GM19455 (cell line): ENCODE measurements around the gene ZNF491.
A peak's percentile ranks its signal among the peaks of the same experiment; 100 is the strongest.
"Not testable (repeated sequence)": the region's sequence is repeated elsewhere in the genome, so short reads cannot be mapped to it uniquely, and the experiment has no call there.

Experiments
- ATAC-seq: cut with Tn5 transposase; IDR thresholded peaks from one replicate; pipeline ENCODE4 v1.9.1; 2021; ENCODE audit not compliant: unreplicated experiment

Gene ZNF491

DNA sequence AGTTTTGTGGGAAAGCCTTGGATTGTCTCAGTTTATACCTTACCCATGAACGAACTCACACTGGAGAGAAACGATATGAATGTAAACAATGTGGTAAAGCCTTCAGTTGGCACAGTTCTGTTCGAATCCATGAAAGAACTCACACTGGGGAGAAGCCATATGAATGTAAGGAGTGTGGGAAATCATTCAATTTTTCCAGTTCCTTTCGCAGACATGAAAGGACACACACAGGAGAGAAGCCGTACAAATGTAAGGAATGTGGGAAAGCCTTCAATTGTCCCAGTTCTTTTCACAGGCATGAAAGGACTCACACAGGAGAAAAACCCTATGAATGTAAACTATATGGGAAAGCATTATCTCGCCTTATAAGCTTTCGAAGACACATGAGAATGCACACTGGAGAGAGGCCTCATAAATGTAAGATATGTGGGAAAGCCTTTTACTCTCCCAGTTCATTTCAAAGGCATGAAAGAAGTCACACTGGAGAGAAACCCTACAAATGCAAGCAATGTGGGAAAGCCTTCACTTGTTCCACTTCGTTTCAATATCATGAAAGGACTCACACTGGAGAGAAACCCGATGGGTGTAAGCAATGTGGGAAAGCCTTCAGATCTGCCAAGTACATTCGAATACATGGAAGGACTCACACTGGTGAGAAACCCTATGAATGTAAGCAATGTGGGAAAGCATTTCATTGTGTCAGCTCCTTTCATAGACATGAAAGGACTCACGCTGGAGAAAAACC is 8.2 kb downstream of the ZNF491 start:
- ATAC-seq, result no peak

- ATAC-seq, result no peak
These were observed 8.7 kb downstream of the ZNF491 start for GRCh38 chr19:11807099-11807380.

DNA sequence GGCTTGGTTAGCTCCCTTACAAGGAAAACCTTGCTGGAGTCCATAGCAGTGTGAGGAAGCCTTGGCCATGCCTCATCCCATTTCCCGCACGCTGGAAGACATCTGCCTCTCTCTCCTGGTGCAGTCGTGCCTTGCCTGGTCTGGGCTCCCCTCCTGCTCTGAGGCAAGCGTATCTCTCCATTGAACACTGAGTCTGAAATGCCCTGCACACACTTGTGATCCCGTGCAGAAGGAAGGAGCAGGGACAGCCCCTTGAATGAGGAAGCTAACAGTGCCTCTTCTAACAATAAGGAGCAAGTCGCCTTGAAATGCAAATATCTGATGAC is 15.3 kb downstream of the ZNF491 start:
- ATAC-seq, result no peak

- ATAC-seq, result peak; percentile 97
These were observed 15.8 kb downstream of the ZNF491 start, which contains the start of gene ZNF440 for GRCh38 chr19:11814029-11814699. Gene ZNF440, plus strand, starts transcription at chr19:11814273. Its CDS starts 175 bp downstream, at chr19:11814448.

- no peak for ATAC-seq
These were observed 16.3 kb downstream of the ZNF491 start for GRCh38 chr19:11814700-11815035.

DNA sequence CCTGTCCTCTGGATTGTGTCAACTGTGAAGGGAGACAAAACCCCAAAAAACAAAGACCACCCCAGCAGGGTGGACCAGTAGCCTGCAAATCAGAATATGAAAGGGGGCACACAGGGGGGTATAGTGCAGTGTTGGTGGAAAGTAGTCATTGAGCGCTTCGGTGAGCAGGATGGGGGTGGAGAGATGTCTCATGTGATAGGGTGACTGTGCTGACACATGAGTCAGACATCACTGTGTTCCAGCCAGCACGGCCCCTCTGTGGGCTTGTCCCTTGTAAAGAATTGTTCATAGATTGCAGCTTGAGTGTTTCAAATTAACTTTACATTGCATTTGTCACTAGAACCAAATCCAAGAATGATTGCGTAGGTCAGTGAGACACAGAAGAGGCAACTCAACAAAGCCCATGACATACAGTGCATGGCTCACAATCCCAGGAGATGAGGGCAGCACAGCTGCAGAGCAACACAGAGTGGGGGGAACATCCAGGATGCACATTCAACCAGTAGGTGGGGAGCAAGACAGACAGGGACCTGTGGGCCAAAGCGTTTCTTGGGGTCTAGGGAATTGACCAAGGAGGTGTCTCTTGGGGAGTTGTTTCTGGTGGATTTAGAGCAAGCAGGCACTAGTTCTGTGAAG is 23.3 kb downstream of the ZNF491 start:
- no peak for ATAC-seq

DNA sequence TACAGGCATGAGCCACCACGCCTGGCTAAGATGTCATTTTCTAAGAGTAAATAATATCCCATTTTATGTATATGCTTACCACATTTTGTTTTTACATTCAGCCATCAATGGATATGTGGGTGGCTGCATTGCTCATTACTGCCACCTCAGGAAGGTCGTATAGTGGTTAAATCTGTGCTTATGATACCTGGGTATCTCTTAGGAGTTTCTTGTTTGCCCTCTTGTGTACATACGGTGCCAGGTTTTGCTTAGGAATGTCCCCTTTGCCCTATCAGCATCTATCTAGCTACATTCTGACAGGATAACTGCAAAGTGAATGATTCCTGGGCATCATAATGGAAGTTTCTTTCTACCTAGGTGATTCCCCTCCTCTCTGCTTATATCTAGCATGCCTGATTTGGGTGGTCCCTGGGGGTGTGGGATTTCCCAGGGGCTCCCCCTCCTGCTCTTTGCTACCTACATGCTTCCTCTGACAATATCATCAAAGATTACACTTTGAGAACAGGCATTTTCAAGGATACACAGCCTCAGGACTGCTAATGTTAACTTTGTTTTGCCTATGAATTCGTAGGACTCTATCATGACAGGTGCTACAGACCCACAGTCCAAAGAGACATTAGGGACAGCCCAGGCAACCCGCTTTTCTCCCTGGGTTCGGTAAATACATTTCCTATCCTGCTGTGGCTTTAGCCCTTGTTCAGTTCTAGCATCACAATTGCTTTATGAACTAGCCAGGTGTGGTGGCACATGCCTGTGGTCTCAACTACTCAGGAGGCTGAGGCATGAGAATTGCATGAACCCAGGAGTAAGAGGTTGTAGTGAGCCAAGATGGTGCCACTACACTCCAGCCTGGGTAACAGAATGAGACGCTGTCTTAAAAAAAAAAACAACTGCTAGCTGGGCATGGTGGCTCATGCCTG is 30.9 kb downstream of the ZNF491 start:
- not testable (repeated sequence) for ATAC-seq

- no peak for ATAC-seq
These were observed 34.1 kb downstream of the ZNF491 start for GRCh38 chr19:11832253-11832912.

GRCh38 chr19:11833541-11833940 is 35.2 kb downstream of the ZNF491 start:
- no peak for ATAC-seq

- ATAC-seq, result not testable (repeated sequence)
These were observed 37.3 kb downstream of the ZNF491 start for GRCh38 chr19:11835626-11836066.

DNA sequence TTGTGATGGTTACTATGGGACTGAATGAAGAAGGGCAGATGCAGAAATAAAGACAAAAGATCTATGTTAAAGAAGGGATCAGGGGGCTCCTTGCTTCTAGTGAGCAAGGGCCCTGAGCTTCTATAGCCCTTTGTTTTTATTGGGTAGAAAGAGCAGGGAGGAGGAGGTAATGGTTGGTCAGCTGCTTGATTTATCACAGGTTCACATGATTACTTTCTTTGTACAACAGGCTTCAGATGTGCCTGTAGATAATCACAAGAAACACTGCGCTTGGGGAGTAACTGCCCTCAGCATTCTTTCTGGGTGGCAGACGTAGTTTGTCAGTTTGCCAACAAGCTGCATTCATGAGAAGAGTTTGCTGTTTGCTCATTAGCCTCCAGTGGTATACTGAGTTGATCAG is 45.4 kb downstream of the ZNF491 start:
- no peak for ATAC-seq

GRCh38 chr19:11847615-11848014 is 49.3 kb downstream of the ZNF491 start:
- not testable (repeated sequence) for ATAC-seq

DNA sequence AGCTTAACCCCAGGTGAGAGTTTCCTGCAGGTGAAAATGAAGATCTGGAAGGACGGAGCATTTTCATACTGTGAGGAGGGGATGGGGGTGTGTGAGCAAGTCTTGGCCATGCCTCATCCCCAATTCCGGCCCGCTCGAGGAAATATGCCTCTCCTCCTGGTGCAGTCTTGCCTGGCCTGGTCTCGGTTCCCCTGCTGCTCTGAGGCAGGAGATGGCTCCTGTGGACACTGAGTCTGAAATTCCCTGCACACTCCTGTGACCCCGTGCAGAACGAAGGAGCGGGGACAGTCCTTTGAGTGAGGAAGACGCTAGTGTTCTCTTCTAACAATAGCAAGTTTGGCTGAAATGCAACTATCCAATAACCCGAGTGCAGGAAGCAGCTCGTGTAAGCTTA is 49.9 kb downstream of the ZNF491 start:
- ATAC-seq, result no peak

DNA sequence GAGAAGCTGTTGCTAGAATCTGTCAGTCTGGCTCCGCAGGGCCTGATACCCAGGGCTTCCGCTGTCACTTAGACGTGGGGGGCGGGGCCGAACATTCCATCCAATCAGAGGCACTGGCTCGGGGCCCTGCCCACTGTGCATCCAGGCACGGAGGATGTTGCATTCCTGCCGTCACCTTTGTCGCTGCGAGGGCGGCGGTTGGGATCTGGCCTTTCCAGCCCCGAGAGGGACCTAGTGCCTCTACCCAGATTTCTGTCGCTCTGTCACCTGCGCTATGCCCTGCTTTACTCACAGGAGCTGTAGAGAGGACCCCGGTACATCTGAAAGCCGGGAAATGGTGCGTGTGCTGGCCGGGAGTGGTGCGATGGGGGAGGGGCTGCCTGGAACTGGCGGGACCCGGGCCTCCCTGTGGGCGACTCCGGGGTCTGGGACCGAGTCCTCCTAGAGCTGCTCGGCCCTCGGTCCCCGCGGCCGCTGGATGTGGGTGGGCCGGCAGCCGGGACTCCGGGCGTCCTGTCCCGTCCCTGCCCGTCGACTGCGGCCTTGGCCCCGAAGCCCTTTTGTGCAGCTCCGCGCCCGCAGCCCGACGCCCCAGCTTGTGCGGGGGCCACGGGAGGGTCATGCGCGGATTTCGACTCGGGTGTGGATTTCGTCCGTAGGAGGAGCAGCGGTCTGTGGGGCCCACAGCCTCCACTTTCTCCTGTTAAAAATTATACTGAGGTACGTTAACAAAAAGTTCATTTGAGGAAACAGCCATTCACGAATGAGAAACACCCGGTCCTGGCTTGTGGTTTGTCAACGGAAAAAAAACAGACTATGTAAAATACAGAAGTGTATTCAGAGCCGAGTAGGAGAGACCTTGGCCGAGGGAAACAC is 50.5 kb downstream of the ZNF491 start, which contains the start of gene ZNF439:
Gene ZNF439, plus strand, starts transcription at position 133 of the 876 bp plus-strand sequence. Its CDS starts 142 bp downstream, at position 275.
- ATAC-seq, result peak; percentile 63

DNA sequence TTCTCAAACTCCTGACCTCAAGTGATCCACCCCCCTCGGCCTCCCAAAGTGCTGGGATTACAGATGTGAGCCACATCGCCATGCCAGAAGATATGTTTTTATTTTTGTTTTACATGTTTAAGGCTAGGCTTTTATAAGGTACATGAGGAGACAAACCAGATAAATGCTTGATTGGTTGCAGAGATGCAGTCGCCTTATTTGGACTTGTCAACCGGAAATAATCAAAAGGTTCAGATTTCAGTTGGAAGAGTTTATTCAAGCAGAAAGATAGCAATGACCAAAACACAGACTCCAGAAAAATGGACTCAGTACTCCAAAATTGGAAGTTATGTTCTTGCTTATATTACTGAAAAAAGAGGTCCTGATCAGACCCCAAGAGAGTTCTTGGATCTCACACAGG is 52.0 kb downstream of the ZNF491 start:
- not testable (repeated sequence) for ATAC-seq

DNA sequence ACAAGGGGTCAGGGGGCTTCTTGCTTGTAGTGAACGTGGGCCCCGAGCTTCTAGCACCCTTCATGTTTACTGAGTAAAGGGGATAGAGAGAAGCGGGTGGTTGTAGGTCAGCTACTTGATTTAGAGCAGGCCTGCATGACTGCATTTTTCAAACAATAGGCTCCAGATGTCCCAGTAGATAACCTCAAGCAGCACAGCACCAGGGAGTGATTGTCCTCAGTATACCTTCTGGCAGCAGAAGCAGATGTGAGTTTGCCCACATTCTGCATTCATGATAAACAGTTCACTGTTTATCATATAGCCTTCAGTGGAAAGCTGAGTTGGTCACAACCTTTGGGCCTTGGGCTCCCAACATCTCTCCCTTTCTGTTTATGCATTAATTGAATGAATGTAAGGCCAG is 55.0 kb downstream of the ZNF491 start:
- ATAC-seq, result no peak

GRCh38 chr19:11856596-11857250 is 58.4 kb downstream of the ZNF491 start:
- no peak for ATAC-seq
